GM21825 (cell line): Measurements from ENCODE around the gene FREY1.

Experiments
- ATAC-seq: cut with Tn5 transposase; IDR thresholded peaks from one replicate; pipeline ENCODE4 v1.9.1; 2021; ENCODE audit warnings: mild to moderate bottlenecking, moderate library complexity; ENCODE audit not compliant: unreplicated experiment

Gene FREY1

DNA sequence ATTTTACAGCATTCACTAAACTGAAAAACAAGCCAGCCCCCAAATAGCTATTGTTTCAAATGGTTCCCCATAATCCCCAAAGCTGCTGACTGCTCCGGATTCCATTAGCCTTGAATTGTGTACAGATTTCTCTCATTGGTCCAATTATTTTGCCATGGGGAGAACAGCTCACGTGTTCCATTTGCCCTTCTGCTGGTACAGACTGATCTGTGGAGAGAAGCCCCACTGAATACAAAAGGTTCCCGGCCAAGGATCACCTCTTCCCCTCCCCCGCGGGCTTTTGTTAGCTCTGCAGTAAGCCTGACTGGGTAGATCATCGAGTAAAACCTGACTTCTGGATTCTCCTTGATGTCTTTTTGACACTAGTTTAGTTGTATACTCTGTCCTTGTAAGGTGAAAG, 30.7 kb downstream of the FREY1 start:
- no peak for ATAC-seq

DNA sequence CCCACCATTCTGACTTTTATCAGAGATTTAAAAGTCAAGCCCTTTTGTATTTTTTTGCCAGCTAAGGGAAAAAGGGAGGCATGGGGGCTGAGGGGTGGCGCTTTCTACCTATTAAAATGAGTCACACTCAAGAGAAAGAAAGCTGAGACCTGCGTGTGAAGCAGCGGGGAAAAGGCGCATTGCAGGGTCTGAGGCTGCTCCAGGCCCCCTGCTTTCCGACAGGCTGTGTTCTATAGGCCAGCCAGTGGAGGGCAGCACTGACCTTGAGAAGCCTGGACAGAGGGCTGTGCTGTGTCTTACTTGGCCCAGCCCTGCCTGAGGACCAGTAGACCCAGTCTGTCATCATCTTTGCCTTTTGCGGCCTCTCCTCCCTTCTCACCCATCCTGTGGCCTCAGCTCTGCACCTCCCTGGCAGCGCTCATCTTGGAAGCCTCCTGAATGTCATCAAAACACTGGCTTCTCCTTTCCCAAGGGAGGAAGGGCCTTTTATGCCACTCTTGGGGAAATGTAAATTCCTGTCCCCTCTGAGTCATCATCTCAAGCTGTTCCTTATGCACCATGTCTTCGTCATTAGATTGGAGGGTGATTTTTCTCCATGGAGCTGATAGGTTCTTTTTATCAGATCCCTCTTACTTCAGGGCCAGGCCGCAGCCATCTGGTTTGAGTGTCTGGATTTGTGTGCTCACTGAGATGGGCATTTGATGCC, 34.3 kb downstream of the FREY1 start:
- ATAC-seq: no peak

DNA sequence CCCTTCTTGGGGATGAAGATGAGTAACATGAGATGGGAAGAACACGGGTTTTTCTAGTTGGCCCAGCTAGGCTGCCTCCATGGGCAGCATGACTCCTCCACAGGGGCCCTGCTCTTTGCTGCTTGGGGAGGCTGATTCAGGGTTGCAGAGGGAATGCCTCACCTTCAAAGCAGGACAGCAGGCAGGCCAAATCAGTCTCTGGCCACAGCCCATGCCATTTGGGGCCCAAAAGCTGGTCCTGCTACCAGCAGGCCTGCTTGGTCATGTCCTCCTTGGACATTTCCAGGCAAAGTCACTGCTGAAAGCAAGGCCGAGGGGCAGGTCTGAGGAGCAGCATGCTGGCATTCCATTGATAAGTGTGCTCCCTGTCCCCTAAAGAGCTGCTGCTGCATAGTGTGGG, 35.4 kb downstream of the FREY1 start:
- ATAC-seq: no peak

DNA sequence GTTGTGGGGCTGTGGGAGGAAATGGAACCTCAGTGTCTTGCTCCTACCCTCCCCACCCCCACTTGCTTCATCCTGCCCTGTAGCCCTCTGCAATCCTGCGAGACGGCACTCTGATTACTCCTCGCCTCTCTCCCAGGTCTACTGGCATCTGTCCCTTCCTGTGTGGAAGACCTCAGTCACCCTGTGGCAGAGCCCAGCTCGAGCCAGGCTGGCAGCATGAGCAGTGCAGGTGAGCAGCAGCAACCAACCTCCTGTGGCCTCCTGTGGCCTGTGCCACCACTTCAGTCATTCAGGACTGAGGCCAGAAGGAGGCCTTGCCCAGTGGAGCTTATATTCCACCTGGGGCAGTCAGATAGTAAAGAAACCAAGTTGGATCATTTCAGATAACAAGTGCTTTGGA, 36.4 kb downstream of the FREY1 start:
- ATAC-seq: no peak

DNA sequence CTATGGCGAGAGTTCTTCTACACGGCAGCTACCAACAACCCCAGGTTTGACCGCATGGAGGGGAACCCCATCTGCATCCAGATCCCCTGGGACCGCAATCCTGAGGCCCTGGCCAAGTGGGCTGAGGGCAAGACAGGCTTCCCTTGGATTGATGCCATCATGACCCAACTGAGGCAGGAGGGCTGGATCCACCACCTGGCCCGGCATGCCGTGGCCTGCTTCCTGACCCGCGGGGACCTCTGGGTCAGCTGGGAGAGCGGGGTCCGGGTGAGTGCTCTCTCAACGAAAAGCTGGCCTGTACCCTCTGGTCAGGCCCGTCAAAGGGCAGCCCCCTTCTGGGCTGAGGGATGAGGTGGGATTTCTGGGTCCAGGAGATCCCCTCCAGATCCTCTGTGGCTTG, 37.5 kb downstream of the FREY1 start:
- ATAC-seq: no peak

DNA sequence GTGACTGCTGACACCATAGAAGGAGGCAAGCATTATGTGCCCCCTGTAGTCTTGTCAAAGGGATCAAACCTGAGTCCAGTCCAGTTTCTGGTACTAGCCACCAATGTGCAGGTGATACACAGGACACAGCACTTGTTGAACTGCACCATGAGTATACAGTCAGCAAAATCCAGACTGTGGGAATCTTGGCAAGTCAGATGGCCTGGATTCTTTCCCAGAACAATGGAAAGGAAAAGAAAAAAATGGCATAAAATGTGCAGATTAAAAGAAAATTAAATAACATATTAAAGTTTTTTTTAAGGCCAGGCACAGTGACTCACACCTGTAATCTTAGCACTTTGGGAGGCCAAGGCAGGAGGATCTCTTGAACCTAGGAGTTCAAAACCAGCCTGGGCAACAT, 43.0 kb downstream of the FREY1 start:
- ATAC-seq: no peak

DNA sequence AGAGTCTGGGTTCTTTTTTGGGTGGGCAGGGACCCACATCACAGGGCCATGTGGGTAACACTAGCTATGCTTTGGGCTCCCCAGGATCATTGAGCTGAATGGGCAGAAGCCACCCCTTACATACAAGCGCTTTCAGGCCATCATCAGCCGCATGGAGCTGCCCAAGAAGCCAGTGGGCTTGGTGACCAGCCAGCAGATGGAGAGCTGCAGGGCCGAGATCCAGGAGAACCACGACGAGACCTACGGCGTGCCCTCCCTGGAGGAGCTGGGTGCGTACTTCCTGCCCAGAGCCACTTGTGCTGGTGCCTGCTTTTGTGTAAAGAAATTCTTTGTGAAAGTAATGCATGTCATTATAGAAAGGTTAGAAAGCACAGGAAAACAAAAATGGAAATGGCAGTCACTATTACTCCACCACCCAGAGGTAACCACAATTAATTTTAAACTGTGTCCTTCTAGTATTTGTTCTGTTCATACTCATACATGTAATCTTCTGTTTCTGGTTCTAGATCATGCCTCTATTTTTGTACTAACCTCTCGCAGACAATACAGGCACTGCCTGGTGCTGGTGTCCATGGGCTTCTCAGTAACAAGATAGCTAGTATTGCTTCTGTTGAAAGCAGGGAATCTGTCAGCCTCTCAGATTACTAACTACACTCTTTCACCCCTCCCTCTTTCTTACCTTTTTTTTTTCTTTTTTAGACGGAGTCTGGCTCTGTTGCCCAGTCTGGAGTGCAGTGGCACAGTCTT, 46.1 kb downstream of the FREY1 start:
- ATAC-seq: no peak

DNA sequence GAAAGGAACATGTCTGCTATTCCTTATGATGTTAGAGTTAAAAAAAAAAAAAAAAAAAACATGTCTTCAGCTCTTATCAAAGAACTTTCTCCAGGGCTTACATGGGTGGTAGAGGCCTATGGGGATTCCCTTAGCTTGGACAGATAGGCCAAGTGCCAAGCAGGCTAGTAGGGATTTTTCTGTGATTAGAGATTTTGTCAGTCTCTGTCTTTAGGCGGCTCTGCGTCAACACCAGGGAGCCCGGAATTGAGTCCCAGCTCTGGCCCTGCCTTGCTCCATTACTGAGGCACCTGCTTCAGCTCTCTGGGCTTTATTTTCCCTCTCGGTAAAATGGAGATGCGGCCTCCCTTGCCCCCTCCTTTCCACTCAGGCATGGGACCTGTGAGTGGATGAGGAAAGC, 46.7 kb downstream of the FREY1 start:
- no peak for ATAC-seq

DNA sequence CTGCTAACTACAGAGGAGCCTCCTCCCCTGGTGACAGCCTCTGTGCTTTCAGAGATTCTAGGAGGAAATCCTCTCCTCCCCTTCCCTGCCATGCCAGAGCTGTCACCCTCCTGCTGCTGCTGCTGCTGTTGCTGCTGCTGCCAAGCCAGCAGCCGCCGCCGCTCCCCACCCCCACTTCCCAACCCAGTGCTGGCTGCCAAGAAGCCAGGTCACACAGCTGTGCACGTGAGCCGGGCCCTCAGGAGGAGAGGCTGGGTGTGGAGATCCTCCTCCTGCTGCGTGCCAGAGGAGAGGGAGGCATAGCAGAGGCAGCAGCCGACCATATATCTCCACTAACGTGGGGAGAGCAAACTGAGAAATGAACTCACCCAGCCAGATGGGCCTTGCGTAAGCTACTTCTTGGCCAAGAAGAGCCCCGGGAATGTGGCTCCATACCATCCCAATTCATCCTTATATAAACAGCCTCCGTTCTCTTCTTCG, 47.4 kb downstream of the FREY1 start:
- no peak for ATAC-seq

DNA sequence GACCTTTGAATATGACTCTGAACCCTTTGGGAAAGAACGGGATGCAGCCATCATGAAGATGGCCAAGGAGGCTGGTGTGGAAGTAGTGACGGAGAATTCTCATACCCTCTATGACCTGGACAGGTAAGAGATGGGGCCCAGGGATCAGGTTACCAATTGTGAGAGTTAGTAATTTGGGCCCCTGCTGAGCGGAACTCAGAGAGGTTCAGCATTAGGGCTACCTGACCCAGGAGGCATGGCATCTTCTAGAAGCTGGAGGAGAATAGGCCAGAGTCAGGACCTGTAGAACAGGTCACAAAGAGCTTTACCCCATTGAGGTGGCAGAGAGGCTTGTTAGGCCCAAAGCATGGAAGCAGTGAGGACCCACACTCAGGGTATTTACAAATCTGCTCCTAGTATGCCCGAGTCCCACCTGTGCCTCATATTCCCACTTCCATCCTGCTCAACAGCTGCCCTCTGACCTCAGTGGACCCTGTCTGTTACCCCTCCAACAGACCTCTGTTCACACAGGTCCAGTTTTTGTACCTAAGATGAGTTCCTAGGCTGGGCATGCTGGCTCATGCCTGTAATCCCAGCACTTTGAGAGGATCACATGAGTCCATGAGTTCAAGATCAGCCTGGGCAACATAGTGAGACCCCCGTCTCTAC, 48.2 kb downstream of the FREY1 start:
- no peak for ATAC-seq

DNA sequence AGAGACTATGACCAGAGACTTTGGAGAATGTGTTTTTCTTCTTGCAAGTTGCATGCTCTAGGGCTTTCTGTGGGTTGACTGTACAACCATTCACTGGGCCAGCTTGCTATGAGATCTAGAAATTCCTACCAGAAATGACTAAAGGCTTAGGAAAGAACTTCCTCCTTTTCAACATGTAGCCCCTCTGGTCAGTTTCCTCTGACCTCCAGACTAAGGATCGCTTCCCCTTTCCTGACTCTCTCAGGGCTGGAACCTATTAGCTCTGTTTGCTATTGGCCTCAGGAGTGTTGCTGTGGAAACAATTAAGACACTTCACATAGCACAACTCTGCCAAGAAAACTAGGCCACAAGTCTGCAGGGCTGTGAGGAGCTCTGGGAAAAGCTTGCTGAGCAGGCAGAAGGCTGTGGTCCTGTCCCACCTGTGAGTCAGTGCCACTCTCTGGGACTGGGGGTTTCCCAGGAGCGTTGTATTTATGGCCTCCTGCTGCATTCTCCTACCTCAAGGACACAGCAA, 49.1 kb downstream of the FREY1 start:
- no peak for ATAC-seq
